AG09309 (cell line): ENCODE results near the gene LCN9.
"Not testable (repeated sequence)": the region's sequence is repeated elsewhere in the genome, so short reads cannot be mapped to it uniquely, and the experiment has no call there.

ENCODE experiments used
- DNase-seq: peaks from one replicate; pipeline ENCODE4 v3.0.0-alpha.2; 2010; ENCODE audit warnings: low read depth
- H3K4me3 ChIP-seq: 2 replicates; pipeline ENCODE4 v1.5.1; 2011; ENCODE audit warnings: mild to moderate bottlenecking, low read depth, low read length, moderate library complexity; ENCODE audit not compliant: control insufficient read depth
- TF ChIP-seq, protein P1 (sequence below): IDR thresholded peaks from 2 replicates; pipeline ENCODE4 v1.5.1; 2011; ENCODE audit warnings: mild to moderate bottlenecking, low read depth, low read length, inconsistent platforms; ENCODE audit not compliant: insufficient read depth, control insufficient read depth; ENCODE audit errors: missing control alignments

Gene LCN9

DNA sequence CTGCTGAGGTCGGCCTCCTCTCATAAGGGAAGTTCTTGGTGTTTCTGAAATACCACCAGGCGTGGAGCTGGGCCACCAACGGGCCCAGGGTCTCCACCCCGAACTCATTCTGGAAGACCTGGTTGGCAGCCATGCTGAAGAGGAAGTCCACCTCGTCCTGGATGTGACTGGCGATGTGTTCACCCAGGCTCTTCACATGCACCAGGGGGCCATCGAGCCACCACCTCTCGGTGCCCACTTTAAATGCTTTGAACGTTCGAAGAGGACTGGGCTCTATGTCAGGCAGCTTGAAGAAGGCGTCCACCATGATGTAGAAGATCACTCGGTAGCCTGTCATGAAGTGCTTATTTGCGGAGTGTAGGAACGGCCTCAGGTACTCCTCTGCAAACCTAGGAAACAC, 38.8 kb upstream of the LCN9 start:
- H3K4me3 ChIP-seq, result no peak overlapping the region
- TF ChIP-seq, protein P1, sequence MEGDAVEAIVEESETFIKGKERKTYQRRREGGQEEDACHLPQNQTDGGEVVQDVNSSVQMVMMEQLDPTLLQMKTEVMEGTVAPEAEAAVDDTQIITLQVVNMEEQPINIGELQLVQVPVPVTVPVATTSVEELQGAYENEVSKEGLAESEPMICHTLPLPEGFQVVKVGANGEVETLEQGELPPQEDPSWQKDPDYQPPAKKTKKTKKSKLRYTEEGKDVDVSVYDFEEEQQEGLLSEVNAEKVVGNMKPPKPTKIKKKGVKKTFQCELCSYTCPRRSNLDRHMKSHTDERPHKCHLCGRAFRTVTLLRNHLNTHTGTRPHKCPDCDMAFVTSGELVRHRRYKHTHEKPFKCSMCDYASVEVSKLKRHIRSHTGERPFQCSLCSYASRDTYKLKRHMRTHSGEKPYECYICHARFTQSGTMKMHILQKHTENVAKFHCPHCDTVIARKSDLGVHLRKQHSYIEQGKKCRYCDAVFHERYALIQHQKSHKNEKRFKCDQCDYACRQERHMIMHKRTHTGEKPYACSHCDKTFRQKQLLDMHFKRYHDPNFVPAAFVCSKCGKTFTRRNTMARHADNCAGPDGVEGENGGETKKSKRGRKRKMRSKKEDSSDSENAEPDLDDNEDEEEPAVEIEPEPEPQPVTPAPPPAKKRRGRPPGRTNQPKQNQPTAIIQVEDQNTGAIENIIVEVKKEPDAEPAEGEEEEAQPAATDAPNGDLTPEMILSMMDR, result no peak
- DNase-seq, result no peak

DNA sequence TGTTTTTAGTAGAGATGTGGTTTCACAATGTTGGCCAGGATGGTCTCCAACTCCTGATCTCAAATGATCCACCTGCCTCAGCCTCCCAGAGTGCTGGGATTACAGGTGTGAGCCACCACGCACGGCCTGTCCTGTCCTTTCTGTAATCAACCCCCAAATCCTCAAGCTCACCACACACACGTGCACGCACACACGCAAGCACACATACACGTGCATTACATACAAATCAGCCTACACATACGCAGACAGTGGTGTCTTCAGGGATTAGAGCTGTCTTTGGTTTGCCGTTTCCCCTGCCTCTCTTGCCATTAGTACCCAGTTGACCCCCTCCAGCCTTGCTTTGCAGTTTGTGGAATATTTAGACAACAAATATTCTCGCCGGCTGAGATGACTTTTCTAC, 30.3 kb upstream of the LCN9 start:
- TF ChIP-seq, protein P1, result no peak
- DNase-seq, result no peak
- H3K4me3 ChIP-seq, result no peak overlapping the region

DNA sequence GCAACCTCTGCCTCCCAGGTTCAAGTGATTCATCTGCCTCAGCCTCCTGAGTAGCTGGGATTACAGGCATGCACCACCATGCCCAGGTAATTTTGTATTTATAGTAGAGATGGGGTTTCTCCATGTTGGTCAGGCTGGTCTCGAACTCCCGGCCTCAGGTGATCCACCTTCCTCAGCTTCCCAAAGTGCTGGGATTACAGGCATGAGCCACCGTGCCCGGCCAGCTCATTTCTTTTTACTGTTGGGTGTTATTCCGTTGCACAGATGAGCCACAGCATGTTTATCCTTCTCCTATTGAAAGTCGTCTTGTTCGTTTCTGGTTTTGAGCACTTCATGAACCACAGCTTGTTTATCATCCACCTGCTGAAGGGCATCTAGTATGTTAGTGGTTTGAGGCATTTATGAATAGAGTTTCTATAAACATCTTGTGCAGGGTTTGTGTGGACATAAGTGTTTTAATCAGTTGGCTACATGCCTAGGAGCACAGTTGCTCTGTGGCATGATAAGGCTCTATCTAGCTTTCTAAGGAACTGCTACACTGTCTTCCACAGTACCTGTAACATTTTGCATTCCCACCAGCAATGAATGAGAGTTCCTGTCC, 26.1 kb upstream of the LCN9 start:
- not testable (repeated sequence) for DNase-seq, H3K4me3 ChIP-seq

DNA sequence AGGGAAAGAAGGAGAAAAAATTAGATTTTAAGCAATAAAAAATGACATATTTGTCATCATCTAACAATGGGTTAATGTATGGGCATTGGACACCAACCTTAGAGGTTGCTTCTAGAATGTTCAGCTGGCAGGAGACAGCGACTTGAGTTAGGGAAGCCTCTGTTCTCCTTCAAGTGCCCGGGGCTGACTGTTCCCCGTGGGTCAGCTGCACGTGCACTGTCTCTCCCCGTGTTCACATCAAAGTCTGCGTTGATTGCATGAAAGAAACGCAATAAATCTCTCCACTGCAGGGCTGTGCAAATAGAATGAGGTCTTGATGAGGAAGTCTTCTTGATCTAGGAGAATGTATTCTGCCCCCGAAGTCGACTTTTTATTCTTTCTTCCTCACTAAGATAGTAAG, 23.9 kb upstream of the LCN9 start, which contains the start of gene GLT6D1:
GLT6D1 (minus strand) TSS at position 345 of the 400 bp plus-strand sequence. CDS start 353 bp downstream, outside the sequence.
- no peak for DNase-seq
- TF ChIP-seq, protein P1, result no peak
- H3K4me3 ChIP-seq, result no peak within 1 kb of the TSS

DNA sequence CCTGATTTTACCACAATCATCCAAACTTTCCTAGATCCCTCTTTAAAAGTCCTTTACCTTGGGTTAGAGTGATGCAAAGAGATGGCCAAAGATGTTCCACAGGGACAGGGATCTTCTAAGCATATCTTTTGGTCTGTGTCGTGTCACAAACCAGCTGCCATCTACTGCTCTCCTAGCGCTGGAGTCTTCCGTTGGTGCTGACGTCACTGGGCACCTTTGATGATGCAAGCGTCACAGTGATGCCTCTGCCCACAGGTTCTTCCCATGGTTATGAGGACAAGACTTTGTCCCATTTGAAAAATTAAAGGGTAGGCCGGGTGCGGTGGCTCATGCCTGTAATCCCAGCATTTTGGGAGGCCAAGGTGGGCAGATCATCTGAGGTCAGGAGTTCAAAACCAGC, 22.1 kb upstream of the LCN9 start:
- TF ChIP-seq, protein P1, result no peak
- no peak for DNase-seq
- no peak overlapping the region for H3K4me3 ChIP-seq

DNA sequence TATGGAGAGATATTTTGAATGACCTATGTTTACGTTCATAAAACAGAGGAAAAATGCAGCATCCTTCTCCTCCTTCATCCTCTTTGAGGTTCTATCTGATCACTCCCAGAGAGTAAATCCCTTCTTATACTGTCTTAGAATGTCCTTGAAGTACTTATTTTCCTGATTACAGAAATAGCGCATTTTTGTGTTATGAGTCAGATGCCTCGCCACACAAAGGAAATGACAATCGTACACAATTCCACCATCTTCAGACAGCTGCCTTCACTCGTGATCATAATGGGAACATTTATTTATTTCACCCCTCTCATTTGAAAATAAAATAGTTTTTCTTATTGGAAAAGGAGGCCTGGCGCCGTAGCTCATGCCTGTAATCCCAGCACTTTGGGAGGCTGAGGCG, 21.4 kb upstream of the LCN9 start:
- TF ChIP-seq, protein P1, result no peak
- no peak for DNase-seq
- no peak overlapping the region for H3K4me3 ChIP-seq

DNA sequence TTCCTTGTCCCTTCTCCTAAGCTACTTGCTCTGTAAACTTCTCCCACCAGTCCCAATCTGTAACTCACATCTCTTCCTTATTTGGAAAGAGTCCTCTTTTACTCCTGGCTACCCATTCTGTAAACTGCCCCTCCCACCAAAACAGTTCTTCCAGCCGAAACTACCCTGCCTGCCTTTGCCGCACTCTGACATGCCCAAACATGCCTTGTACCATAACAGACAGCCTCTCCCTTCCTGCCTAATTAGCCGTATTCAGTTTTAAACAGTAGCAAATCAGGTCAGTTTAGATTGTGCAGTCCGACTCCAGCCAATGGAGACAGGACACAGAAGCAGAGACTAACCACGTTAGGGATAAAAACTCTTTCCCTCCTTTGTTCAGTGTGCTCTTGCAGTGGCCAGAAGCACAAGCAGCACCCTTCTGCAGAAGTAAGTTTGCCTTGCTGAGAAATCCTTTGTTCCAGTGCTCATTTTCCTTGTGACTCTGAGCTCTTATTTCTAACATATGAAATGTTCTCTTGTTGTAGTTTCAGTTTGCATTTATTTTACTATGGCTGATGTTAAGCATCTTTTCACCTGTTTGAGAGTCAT, 18.4 kb upstream of the LCN9 start:
- DNase-seq, result no peak
- no peak overlapping the region for H3K4me3 ChIP-seq
- TF ChIP-seq, protein P1, result no peak
